NOMO-1 treated with dmso at 0.1 percent for 144 hours (cell line): ENCODE results near the gene DLG2.
"Not testable (repeated sequence)": the region's sequence is repeated elsewhere in the genome, so short reads cannot be mapped to it uniquely, and the experiment has no call there.

Experiments used
- DNase-seq: peaks from one replicate; lab custom pipeline; 2025; ENCODE audit not compliant: unreplicated experiment; lab: John Stamatoyannopoulos, UW

DLG2 gene

GRCh38 chr11:85347291-85347690, 279.9 kb downstream of the DLG2 start:
- no peak for DNase-seq

GRCh38 chr11:85346484-85346883, 280.7 kb downstream of the DLG2 start:
- no peak for DNase-seq

- DNase-seq = not testable (repeated sequence)
Measured at GRCh38 chr11:85340846-85341245, 286.3 kb downstream of the DLG2 start.

DNA sequence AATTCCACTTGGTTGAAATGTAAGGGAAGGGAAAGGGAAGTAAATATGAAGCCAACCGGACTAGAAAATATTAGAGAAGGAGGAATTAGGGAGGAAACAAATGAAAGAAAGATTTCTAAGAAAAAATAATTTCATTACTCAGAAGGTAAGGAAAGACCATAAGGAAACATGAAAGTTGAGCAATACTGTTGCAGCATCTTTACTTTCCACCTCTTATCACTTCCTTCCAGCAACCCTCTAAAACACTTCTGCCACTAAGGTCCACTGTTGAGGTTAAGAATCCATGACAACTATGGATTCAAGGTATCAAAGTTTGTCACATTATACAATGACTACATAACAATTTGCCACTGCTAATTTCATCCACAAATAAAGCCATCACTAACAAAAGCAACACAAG, 308.6 kb downstream of the DLG2 start:
- DNase-seq = peak; percentile 19

DNA sequence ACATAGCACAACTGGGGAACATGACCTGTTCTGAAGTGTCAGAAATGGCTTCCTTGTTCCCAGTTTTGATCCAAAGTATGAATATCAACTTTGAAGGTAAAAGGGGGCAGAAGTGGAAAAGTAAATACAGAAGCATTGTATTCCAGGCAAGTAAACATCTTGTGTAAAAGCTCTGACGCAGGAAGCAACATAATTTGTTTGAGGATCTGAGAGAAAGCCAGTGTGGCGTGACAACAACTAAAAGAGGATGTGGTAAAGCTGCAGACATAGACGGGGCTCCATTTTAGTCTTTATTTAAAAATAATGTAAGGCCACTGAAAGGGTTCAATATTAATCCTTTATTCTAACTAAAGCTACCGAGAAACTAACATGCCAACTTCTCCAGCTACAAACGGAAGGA, 310.2 kb downstream of the DLG2 start:
- peak; percentile 59 for DNase-seq

DNA sequence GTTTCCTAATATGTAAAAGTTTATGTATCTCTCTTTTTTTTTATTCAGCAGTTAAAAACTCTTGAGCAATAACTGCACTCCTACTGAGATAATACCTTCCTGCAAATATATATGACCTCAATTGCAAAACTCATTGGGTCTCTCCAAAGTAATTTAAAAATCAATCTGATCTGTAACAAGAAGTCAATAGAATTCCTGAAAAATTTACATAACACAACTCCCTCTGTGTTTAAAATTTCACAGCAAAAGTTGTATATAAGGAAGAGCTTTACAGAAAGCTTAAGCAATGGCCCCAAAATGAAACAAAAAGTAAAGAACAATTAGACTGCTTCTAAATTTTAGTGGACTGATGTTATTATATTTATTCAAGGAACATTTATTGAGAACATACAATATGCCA, 313.4 kb downstream of the DLG2 start:
- peak; percentile 2 for DNase-seq

DNA sequence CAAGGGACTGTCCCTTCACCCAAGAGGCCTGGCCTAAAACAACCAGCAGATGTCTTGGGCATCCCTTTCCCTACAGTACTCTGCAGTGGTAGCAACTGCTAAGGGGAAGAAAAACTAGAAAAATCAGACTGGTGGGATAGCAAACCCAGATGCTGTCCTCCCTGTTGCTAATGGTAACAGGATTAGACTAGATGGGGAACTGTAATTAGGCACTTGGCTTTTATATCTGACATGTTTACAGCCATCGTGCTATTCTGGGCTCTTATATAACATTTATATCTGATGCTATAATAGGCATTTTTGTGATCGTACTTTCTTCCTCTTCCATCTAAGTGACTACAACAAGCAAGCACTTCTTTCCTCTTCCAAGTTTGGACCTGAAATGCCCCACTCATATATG, 316.7 kb downstream of the DLG2 start:
- no peak for DNase-seq

DNA sequence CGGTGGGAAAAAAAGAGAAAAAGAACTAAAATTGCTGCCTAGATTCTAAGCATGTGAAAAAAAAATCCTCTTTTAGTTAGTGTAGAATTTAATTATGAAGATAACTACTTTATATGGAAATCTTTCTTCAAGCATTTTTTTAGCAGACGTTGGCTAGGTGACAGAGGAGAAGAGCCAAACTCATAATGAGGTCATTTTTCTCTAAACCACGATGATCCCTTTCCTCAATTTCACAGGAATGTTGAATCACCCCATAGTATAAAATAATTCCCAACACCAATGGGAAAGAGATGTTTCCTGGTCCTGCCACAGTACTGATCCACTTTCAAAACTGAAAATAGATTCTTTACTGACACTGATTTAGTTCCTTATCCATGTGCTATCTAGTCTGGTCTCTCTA, 319.8 kb downstream of the DLG2 start:
- no peak for DNase-seq

GRCh38 chr11:85301895-85302678, 325.1 kb downstream of the DLG2 start:
- DNase-seq = no peak

GRCh38 chr11:85299258-85299942, 327.7 kb downstream of the DLG2 start:
- no peak for DNase-seq

DNA sequence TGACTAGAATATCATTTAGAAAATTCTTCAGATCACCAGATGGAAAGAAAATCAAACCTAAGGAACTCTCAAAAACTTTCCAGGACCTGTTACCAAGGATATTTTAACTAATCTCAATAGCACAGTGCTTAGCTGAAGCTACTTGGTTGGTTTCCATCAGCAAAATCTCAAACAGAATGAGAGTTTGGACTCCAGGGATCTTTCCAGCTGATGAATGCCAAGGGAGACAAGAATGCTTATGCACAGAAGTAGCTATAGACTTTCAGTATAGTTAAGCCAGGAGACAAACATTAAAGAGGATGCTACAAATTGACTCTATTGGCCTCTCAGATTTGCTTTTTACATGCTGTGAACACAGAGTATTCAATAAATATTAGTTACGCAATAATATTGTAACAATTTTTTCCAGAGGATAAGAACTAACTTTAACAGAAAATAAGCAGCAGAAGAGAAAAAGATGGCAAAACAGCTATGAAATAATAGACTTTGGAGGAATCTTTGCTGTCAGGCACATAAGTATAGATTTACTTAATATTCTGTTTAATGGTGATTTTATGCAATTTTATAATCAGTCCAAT, 331.4 kb downstream of the DLG2 start:
- DNase-seq = no peak

DNA sequence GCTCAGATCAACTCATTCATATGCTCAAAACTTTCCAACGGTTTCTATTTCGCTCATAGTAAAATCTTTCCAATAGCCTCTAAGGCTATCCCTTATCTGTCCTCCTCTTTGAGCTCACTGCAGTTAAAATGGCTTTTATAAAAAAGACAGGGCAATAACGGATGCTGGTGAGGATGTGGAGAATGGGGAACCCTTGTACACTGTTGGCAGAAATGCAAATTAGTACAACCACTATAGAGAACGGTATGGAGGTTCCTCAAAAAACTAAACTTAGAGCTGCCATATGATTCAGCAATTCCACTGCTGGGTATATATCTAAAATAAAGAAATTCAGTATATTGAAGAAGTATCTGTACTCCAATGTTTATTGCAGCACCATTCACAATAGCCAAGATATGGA, 345.6 kb downstream of the DLG2 start:
- peak; percentile 61 for DNase-seq

DNA sequence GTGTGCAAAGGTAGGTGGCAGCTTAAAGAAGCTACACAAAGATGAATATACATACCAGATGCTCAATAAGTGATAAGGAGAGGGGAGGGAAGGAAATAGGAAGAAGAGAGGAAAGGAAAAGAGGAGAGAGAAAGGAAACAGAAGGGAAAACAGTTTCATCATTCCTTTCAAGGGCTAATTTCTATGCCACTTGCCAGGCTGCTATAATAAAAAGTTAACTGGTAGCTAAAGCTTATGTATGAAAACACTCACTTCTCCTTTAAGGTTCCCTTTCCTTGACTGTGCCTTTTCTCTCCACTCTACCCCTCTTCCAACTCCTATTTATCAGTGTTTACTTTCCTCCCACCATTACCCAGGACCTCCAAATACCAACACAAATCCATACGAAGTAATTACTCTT, 347.9 kb downstream of the DLG2 start:
- DNase-seq = no peak

DNA sequence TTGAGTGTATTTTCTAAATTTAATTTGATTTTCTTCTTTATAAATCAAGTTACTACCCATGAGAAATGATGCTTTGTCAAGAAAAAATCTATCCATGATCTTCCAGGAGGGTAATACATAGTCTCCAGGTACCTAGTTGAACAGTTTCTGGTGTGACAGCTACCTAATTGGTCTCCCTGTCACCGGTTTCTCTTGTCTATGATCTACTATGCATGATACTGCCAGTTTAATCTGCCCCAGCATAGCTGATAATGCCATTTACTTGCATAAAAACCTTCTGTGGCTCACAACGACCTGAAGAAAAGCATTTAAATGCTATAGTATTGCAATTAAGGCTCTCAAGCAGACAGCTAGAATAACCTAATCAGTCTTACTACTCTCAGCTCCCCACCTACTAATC, 349.5 kb downstream of the DLG2 start:
- no peak for DNase-seq

GRCh38 chr11:85276332-85276731, 350.8 kb downstream of the DLG2 start:
- DNase-seq = no peak

- not testable (repeated sequence) for DNase-seq
Measured at GRCh38 chr11:85270315-85270714, 356.8 kb downstream of the DLG2 start.

DNA sequence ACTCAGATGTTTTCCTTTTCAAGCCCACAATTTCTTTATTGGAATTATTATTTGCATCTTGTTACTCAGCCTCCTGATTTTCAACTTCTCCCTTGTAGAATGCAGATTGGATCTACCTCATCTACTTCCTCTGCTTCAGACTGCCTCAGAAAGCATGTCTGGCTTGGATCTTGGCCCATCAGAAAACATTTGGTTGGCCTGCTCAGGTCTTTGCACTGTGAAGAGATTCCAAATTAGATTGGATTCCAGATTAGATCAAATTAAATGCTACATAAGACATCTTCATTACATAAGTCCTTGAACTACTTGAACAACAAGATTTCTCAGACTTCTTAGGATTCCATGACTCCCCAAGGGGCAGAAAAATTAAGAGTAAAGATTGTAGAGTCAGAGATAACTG, 358.0 kb downstream of the DLG2 start:
- DNase-seq = no peak

DNA sequence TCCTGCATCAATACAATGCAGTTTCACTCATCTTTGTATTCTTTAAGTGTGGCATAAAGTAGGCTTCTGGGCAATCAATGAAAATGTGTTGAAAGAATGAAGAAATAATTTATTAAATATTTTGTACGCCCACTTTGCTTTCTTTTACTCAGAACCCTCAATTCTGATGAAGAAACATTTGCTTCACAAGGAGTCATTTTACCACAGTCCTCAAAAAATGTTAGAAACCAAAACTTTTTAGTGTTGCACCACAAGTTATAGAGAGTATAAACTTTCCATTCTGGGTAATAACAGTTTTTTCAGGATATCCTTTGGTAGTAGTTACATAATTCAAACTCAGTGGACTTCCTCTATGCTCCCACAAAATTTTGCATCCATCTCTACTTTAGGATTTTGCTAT, 360.5 kb downstream of the DLG2 start:
- DNase-seq = no peak

GRCh38 chr11:85263328-85263727, 363.8 kb downstream of the DLG2 start:
- no peak for DNase-seq

- DNase-seq = peak; percentile 51
Measured at GRCh38 chr11:85257837-85258236, 369.3 kb downstream of the DLG2 start.

GRCh38 chr11:85256433-85256832, 370.7 kb downstream of the DLG2 start:
- DNase-seq = no peak

- DNase-seq = no peak
Measured at GRCh38 chr11:85249482-85249881, 377.7 kb downstream of the DLG2 start.
